Left ventricle myocardium superior (tissue), 1 donor: Measurements from ENCODE around the gene KIF6. TPM values are rescaled to one million over a fixed set of nuclear protein-coding genes. Genes with fewer than 3 reads are reported as not detected.

ENCODE experiments used
- ATAC-seq: fragments of 200-7000 bp; cut with Tn5 transposase; one replicate; pipeline ENCODE4 v1.9.1; 2020; ENCODE audit warnings: mild to moderate bottlenecking, moderate library complexity
- DNase-seq: peaks from one replicate; pipeline ENCODE4 v3.0.0-alpha.2; 2020
- intact Hi-C: fragments of 100-400 bp; cut with micrococcal nuclease; formaldehyde crosslinking; loops from one replicate; pipeline ENCODE4 v1.11.0; 2022
- total RNA-seq: library from RNA; stranded (reverse); fragmentation: NEBNext Ultra II Directional; extraction: Animal tissue kit (Norgen Biotek cat#: 25700); gene quantifications from one replicate; pipeline ENCODE4 v1.2.1, GENCODE V29; 2021
- donor health status: DM: no; HTN: yes; CAD: no; lungs with severe emphysema.

KIF6 gene
- total RNA-seq, 1 donor from 2014 or later = 0.12 TPM

GRCh38 chr6:39565956-39566355, 159.3 kb downstream of the KIF6 start:
- no peak for ATAC-seq
- intact Hi-C loops = no loop called here
- no peak for DNase-seq

- ATAC-seq (no peak), DNase-seq (no peak)
- intact Hi-C loops = no loop called here
These were observed 161.5 kb downstream of the KIF6 start for GRCh38 chr6:39563566-39564311.

GRCh38 chr6:39561536-39562266, 163.5 kb downstream of the KIF6 start:
- DNase-seq (no peak), ATAC-seq (peak; percentile 48)
- intact Hi-C loops = no loop called here

GRCh38 chr6:39560915-39561314, 164.3 kb downstream of the KIF6 start:
- intact Hi-C loops = no loop called here
- ATAC-seq (no peak), DNase-seq (no peak)

GRCh38 chr6:39558591-39559190, 166.5 kb downstream of the KIF6 start:
- ATAC-seq = no peak
- intact Hi-C loops = no loop called here
- DNase-seq = no peak

- intact Hi-C loops = no loop called here
- no peak for ATAC-seq
- DNase-seq = no peak
These were observed 167.1 kb downstream of the KIF6 start for GRCh38 chr6:39558079-39558478.

GRCh38 chr6:39555136-39555535, 170.1 kb downstream of the KIF6 start:
- intact Hi-C loops = no loop called here
- ATAC-seq = no peak

GRCh38 chr6:39553860-39554802, 171.1 kb downstream of the KIF6 start:
- DNase-seq (peak; percentile 31), ATAC-seq (peak; percentile 61)
- intact Hi-C loops = no loop called here

More at GRCh38 chr6:39555136-39555535, 170.1 kb downstream of the KIF6 start:
- DNase-seq = no peak

GRCh38 chr6:39553029-39553428, 172.2 kb downstream of the KIF6 start:
- no peak for ATAC-seq
- intact Hi-C loops = no loop called here
- no peak for DNase-seq

- no peak for DNase-seq
- intact Hi-C loops = no loop called here
- peak; percentile 42 for ATAC-seq
These were observed 175.0 kb downstream of the KIF6 start for GRCh38 chr6:39550191-39550590.

- ATAC-seq (peak; percentile 41), DNase-seq (no peak)
- intact Hi-C loops = no loop called here
These were observed 178.5 kb downstream of the KIF6 start for GRCh38 chr6:39546731-39547130.

GRCh38 chr6:39543950-39544349, 181.3 kb downstream of the KIF6 start:
- intact Hi-C loops = no loop called here
- DNase-seq (no peak), ATAC-seq (no peak)

GRCh38 chr6:39543095-39543494, 182.1 kb downstream of the KIF6 start:
- ATAC-seq (peak; percentile 98), DNase-seq (peak; percentile 74)
- intact Hi-C loops = no loop called here

GRCh38 chr6:39540454-39540853, 184.8 kb downstream of the KIF6 start:
- DNase-seq (no peak), ATAC-seq (no peak)
- intact Hi-C loops = no loop called here

GRCh38 chr6:39530201-39530759, 194.9 kb downstream of the KIF6 start:
- ATAC-seq (peak; percentile 67), DNase-seq (no peak)
- intact Hi-C loops = no loop called here

- intact Hi-C loops = no loop called here
- ATAC-seq (no peak), DNase-seq (no peak)
These were observed 197.2 kb downstream of the KIF6 start for GRCh38 chr6:39527792-39528564.

GRCh38 chr6:39524007-39524406, 201.2 kb downstream of the KIF6 start:
- DNase-seq = no peak
- ATAC-seq = no peak

GRCh38 chr6:39521958-39522357, 203.2 kb downstream of the KIF6 start:
- ATAC-seq = no peak
- no peak for DNase-seq
- intact Hi-C loops = no loop called here

More at GRCh38 chr6:39524007-39524406, 201.2 kb downstream of the KIF6 start:
- intact Hi-C loops = no loop called here
